Keratinocyte (primary cell): ENCODE results near the gene SIGLEC9. TPM values are rescaled to one million over a fixed set of nuclear protein-coding genes. Genes with fewer than 3 reads are reported as not detected.

Source experiments
- DNase-seq: peaks from one replicate; pipeline ENCODE4 v3.0.0-alpha.2; 2011; ENCODE audit warnings: low read depth, missing footprints, low spot score
- FAIRE-seq: peaks from 2 replicates; lab custom pipeline; 2011; peaks lifted over from hg19 to GRCh38; lab: Jason Lieb, UNC
- H2AFZ ChIP-seq: 2 replicates; pipeline ENCODE4 v1.6.0; 2012; ENCODE audit warnings: low read length, control low read depth, inconsistent platforms; ENCODE audit not compliant: control insufficient read depth
- H3K27ac ChIP-seq: 2 replicates; pipeline ENCODE4 v1.5.1; 2011; ENCODE audit warnings: low read length; ENCODE audit not compliant: control insufficient read depth, insufficient read depth
- H3K27me3 ChIP-seq: 3 replicates; pipeline ENCODE4 v1.6.0; 2011; ENCODE audit warnings: low read length; ENCODE audit not compliant: control insufficient read depth, insufficient read depth; ENCODE audit errors: extremely low read depth
- H3K36me3 ChIP-seq, 2 experiments: 2 replicates in 1 of 2; 3 replicates in 1 of 2; pipeline ENCODE4 v1.5.1; 2011; ENCODE audit warnings: low read length in 2 of 2, mild to moderate bottlenecking in 1 of 2; ENCODE audit not compliant: control insufficient read depth in 2 of 2, insufficient read depth in 2 of 2; ENCODE audit errors: extremely low read depth in 1 of 2
- H3K4me1 ChIP-seq: 3 replicates; pipeline ENCODE4 v1.5.1; 2011; ENCODE audit warnings: low read length; ENCODE audit not compliant: control insufficient read depth, insufficient read depth; ENCODE audit errors: extremely low read depth
- H3K4me2 ChIP-seq: 3 replicates; pipeline ENCODE4 v1.6.0; 2011; ENCODE audit warnings: low read depth, low read length; ENCODE audit not compliant: control insufficient read depth, insufficient read depth; ENCODE audit errors: extremely low read depth
- H3K4me3 ChIP-seq, 3 experiments: fragments of 200-600 bp in 1 of 3; sonication (generic) in 1 of 3; 2 replicates in 2 of 3; 3 replicates in 1 of 3; pipeline ENCODE4 v1.5.1; 2011 to 2016; ENCODE audit warnings: low read length in 3 of 3, mild to moderate bottlenecking in 3 of 3, control low read depth in 2 of 3, inconsistent platforms in 1 of 3, low read depth in 1 of 3, mixed read lengths in 1 of 3, mixed run types in 1 of 3, moderate library complexity in 1 of 3; ENCODE audit not compliant: control insufficient read depth in 2 of 3, insufficient read depth in 2 of 3; ENCODE audit errors: extremely low read depth in 1 of 3
- H3K79me2 ChIP-seq: 2 replicates; pipeline ENCODE4 v1.6.0; 2012; ENCODE audit warnings: low read length; ENCODE audit not compliant: control insufficient read depth, insufficient read depth
- H3K9ac ChIP-seq: 3 replicates; pipeline ENCODE4 v1.6.0; 2011; ENCODE audit warnings: low read length; ENCODE audit not compliant: control insufficient read depth, insufficient read depth; ENCODE audit errors: extremely low read depth
- H3K9me1 ChIP-seq: 3 replicates; pipeline ENCODE4 v1.6.0; 2011; ENCODE audit warnings: low read length; ENCODE audit not compliant: control insufficient read depth, insufficient read depth; ENCODE audit errors: extremely low read depth
- H3K9me3 ChIP-seq: 2 replicates; pipeline ENCODE4 v1.5.1; 2012; ENCODE audit warnings: low read depth, low read length; ENCODE audit not compliant: control insufficient read depth
- H4K20me1 ChIP-seq: 3 replicates; pipeline ENCODE4 v1.6.0; 2011; ENCODE audit warnings: low read length; ENCODE audit not compliant: control insufficient read depth, insufficient read depth; ENCODE audit errors: extremely low read depth
- CTCF ChIP-seq, 3 experiments: IDR thresholded peaks in 1 of 3; conservative IDR thresholded peaks in 1 of 3; optimal IDR thresholded peaks in 1 of 3; 2 replicates in 2 of 3; 3 replicates in 1 of 3; pipeline versions ENCODE3 to v1.5.1; 2011; ENCODE audit warnings: low read length in 3 of 3, mild to moderate bottlenecking in 3 of 3, moderate library complexity in 2 of 3, control low read depth in 1 of 3, inconsistent platforms in 1 of 3; ENCODE audit not compliant: insufficient read depth in 2 of 3; ENCODE audit errors: extremely low read depth in 1 of 3
- EZH2 ChIP-seq: IDR thresholded peaks from one replicate; pipeline ENCODE4 v1.6.1; 2012; ENCODE audit warnings: inconsistent platforms, mild to moderate bottlenecking, low read length, moderate library complexity
- dilution Hi-C: fragments of 300-500 bp; cut with MboI; formaldehyde crosslinking; loops from one replicate; pipeline ENCODE4 v1.7.0; 2020; ENCODE audit warnings: low sequenced_read_pairs; ENCODE audit not compliant: extremely low pct_ligation_motif_present
- polyA plus RNA-seq, 5 experiments: library from polyadenylated mRNA; depleted of rRNA in 3 of 5; stranded (reverse) in 3 of 5; stranded (forward) in 1 of 5; unstranded in 1 of 5; fragments of >200 nt; gene quantifications; 1 replicate in 1 of 5; 2 replicates in 3 of 5; 3 replicates in 1 of 5; pipeline versions ENCODE4 v1.2.1 to v1.2.3, GENCODE V29; 2011 to 2012; ENCODE audit warnings: missing spikeins in 2 of 5, low read depth in 1 of 5, low replicate concordance in 1 of 5

Gene SIGLEC9
- polyA plus RNA-seq, 1 donor (not counting 4 experiments of a cell fraction or from before 2014, with no cell fraction given) = not detected

GRCh38 chr19:51083181-51083580 is 41.5 kb upstream of the SIGLEC9 start:
- no peak for FAIRE-seq
- H3K27me3 ChIP-seq = no peaks in the 10 kb centered on the region
- no peak overlapping the region for H2AFZ ChIP-seq
- no peaks in the 10 kb centered on the region for H3K9me1 ChIP-seq
- H3K9ac ChIP-seq = no peak overlapping the region
- TF ChIP-seq CTCF (optimal IDR thresholded peaks at IDR 0.05 in 1 of 3, IDR thresholded peaks at IDR 0.05 in 1 of 3, conservative IDR thresholded peaks at IDR 0.05 in 1 of 3; ENCODE audit: extremely low read depth in 1 of 3, insufficient read depth in 2 of 3, low read length in 3 of 3) (no peak), EZH2 (no peak)
- H3K4me1 ChIP-seq = peaks cover 4% of the 10 kb centered on the region
- H3K79me2 ChIP-seq = no peaks in the 10 kb centered on the region
- dilution Hi-C loops = no loop called here
- DNase-seq = no peak
- H3K4me3 ChIP-seq = no peak overlapping the region
- H3K9me3 ChIP-seq = no peaks in the 10 kb centered on the region
- no peaks in the 10 kb centered on the region for H3K36me3 ChIP-seq
- H4K20me1 ChIP-seq = no peaks in the 10 kb centered on the region
- no peak overlapping the region for H3K27ac ChIP-seq
- no peak overlapping the region for H3K4me2 ChIP-seq

GRCh38 chr19:51083783-51084182 is 40.9 kb upstream of the SIGLEC9 start:
- Histone ChIP-seq H3K4me1 (peaks cover 4% of the 10 kb centered on the region), H3K9me3 (no peaks in the 10 kb centered on the region), H3K79me2 (no peaks in the 10 kb centered on the region), H3K27ac (no peak overlapping the region), H4K20me1 (no peaks in the 10 kb centered on the region), H2AFZ (no peak overlapping the region), H3K4me2 (no peak overlapping the region), H3K27me3 (no peaks in the 10 kb centered on the region), H3K9ac (no peak overlapping the region), H3K36me3 (no peaks in the 10 kb centered on the region), H3K9me1 (no peaks in the 10 kb centered on the region), H3K4me3 (no peak overlapping the region)
- dilution Hi-C loops = no loop called here
- FAIRE-seq = no peak
- no peak for TF ChIP-seq EZH2
- TF ChIP-seq CTCF (optimal IDR thresholded peaks at IDR 0.05 in 1 of 3, IDR thresholded peaks at IDR 0.05 in 1 of 3, conservative IDR thresholded peaks at IDR 0.05 in 1 of 3; ENCODE audit: extremely low read depth in 1 of 3, insufficient read depth in 2 of 3, low read length in 3 of 3) = no peak
- DNase-seq = no peak
